ENCODE results near the gene KDM4B.

- TF ChIP-seq EZH2 (IDR thresholded peaks at IDR 0.05; ENCODE audit: borderline replicate concordance, insufficient read depth, low read depth, low read length, poor library complexity, severe bottlenecking): no peak
- no peak for TF ChIP-seq CTCF (IDR thresholded peaks at IDR 0.05)
These were observed 133.6 kb downstream of the KDM4B start for GRCh38 chr19:5102520-5102919.

Data from B cell (primary cell).